Measurements from ENCODE around the gene MTCL1.

MTCL1 gene

GRCh38 chr18:8719192-8719591 is 13.8 kb downstream of the MTCL1 start:
- Histone ChIP-seq H3K27ac (ENCODE audit: low read depth, low read length, poor library complexity, severe bottlenecking) (peak overlapping the region; percentile 65), H3F3A (ENCODE audit: insufficient read depth, low read length) (no peaks in the 10 kb centered on the region), H3K9me2 (ENCODE audit: low read depth, low read length) (no peaks in the 10 kb centered on the region), H3K9me3 (ENCODE audit: low read length) (no peaks in the 10 kb centered on the region), H3K36me3 (ENCODE audit: insufficient read depth, low read length) (peaks cover 49% of the 10 kb centered on the region), H3K4me3 (ENCODE audit: low read depth, low read length, poor library complexity, severe bottlenecking) (peak overlapping the region; percentile 66), H2AFZ (ENCODE audit: low read length) (no peak overlapping the region), H3K4me1 (ENCODE audit: insufficient read depth, low read length, severe bottlenecking) (peaks cover 91% of the 10 kb centered on the region), H3K4me2 (ENCODE audit: low read length) (peak overlapping the region; percentile 72), H4K20me1 (ENCODE audit: insufficient read depth, low read length) (no peaks in the 10 kb centered on the region), H3K9ac (ENCODE audit: low read length) (peak overlapping the region; percentile 73), H3K79me2 (ENCODE audit: insufficient read depth, low read length) (peaks cover 33% of the 10 kb centered on the region), H3K27me3 (ENCODE audit: insufficient read depth, low read length) (no peaks in the 10 kb centered on the region)
- TF ChIP-seq EZH2 (IDR thresholded peaks at IDR 0.05; ENCODE audit: borderline replicate concordance, low read length) = no peak
- no peak for TF ChIP-seq CTCF (IDR thresholded peaks at IDR 0.05; ENCODE audit: low read length)

- Histone ChIP-seq H3K27ac (ENCODE audit: low read depth, low read length, poor library complexity, severe bottlenecking) (peak overlapping the region; percentile 65), H3K79me2 (ENCODE audit: insufficient read depth, low read length) (peaks cover 33% of the 10 kb centered on the region), H3K27me3 (ENCODE audit: insufficient read depth, low read length) (no peaks in the 10 kb centered on the region), H3K4me1 (ENCODE audit: insufficient read depth, low read length, severe bottlenecking) (peaks cover 98% of the 10 kb centered on the region), H3K9me2 (ENCODE audit: low read depth, low read length) (no peaks in the 10 kb centered on the region), H3K36me3 (ENCODE audit: insufficient read depth, low read length) (peaks cover 52% of the 10 kb centered on the region), H3K4me2 (ENCODE audit: low read length) (peak overlapping the region; percentile 72), H4K20me1 (ENCODE audit: insufficient read depth, low read length) (no peaks in the 10 kb centered on the region), H2AFZ (ENCODE audit: low read length) (no peak overlapping the region), H3K9me3 (ENCODE audit: low read length) (no peaks in the 10 kb centered on the region), H3K4me3 (ENCODE audit: low read depth, low read length, poor library complexity, severe bottlenecking) (peak overlapping the region; percentile 66), H3F3A (ENCODE audit: insufficient read depth, low read length) (0 out of 2 replicates have a peak, but pooled peaks cover 3% of the 10 kb centered on the region), H3K9ac (ENCODE audit: low read length) (peak overlapping the region; percentile 73; the same call in 1 of the 2 replicates)
- TF ChIP-seq CTCF (IDR thresholded peaks at IDR 0.05; ENCODE audit: low read length) (no peak), EZH2 (IDR thresholded peaks at IDR 0.05; ENCODE audit: borderline replicate concordance, low read length) (no peak)
These were observed 14.8 kb downstream of the MTCL1 start for GRCh38 chr18:8720141-8720540.

GRCh38 chr18:8721094-8721669 is 15.8 kb downstream of the MTCL1 start:
- H2AFZ ChIP-seq (ENCODE audit: low read length) = no peak overlapping the region
- TF ChIP-seq CTCF (IDR thresholded peaks at IDR 0.05; ENCODE audit: low read length) (no peak), EZH2 (IDR thresholded peaks at IDR 0.05; ENCODE audit: borderline replicate concordance, low read length) (no peak)
- H3K9me2 ChIP-seq (ENCODE audit: low read depth, low read length) = no peaks in the 10 kb centered on the region
- H3K9ac ChIP-seq (ENCODE audit: low read length) = no peak overlapping the region
- H3K4me2 ChIP-seq (ENCODE audit: low read length) = peak overlapping the region; percentile 72; the same call in 1 of the 2 replicates
- peaks cover 98% of the 10 kb centered on the region for H3K4me1 ChIP-seq (ENCODE audit: insufficient read depth, low read length, severe bottlenecking)
- H3K79me2 ChIP-seq (ENCODE audit: insufficient read depth, low read length) = peaks cover 28% of the 10 kb centered on the region
- H3K4me3 ChIP-seq (ENCODE audit: low read depth, low read length, poor library complexity, severe bottlenecking) = no peak overlapping the region
- peak overlapping the region; percentile 65 for H3K27ac ChIP-seq (ENCODE audit: low read depth, low read length, poor library complexity, severe bottlenecking)
- H3K36me3 ChIP-seq (ENCODE audit: insufficient read depth, low read length) = peaks cover 54% of the 10 kb centered on the region
- H4K20me1 ChIP-seq (ENCODE audit: insufficient read depth, low read length) = no peaks in the 10 kb centered on the region
- no peaks in the 10 kb centered on the region for H3K9me3 ChIP-seq (ENCODE audit: low read length)
- no peaks in the 10 kb centered on the region for H3K27me3 ChIP-seq (ENCODE audit: insufficient read depth, low read length)
- H3F3A ChIP-seq (ENCODE audit: insufficient read depth, low read length) = 0 out of 2 replicates have a peak, but pooled peaks cover 7% of the 10 kb centered on the region
